Measurements from ENCODE around the gene CYP2E1.
"Not testable (repeated sequence)": the region's sequence is repeated elsewhere in the genome, so short reads cannot be mapped to it uniquely, and the experiment has no call there.

The CYP2E1 gene

DNA sequence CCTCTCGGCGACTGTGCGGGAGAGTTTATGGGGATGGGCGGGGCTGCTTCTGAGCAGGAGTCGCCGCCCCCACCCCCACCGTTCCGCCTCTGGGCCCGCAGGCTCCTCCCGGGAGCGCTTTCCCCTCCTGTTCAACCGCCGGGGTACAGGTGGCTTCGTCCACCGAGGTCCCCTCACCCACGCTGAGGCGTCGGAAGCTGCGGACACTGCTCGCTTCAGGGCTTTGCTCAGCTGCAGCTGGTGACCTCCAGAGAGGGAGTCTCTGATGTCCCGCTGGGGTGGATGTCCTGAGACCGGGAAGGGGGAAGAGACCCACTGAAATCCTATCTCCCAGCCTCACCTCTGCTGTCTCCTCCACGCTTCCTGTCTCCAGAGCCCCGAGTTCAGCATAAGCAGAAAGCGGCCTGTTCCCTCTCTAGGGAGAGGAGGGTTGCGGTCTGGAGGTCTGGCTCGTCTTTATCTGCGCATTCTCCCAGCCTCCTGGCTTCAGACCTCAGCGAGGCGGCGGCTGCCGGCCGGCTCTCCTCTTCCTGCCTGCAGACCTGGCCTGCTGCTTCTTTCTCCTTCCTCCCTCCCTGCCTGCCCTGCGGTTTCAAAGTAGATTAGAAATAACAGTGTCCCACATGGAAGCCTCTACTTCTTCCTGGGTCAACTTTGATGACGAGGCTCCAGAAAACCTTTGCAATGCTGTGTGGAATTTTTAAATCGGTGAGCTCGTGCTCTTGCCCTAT is 1.8 kb downstream of the CYP2E1 start:
- DNase-seq, result no peak

GRCh38 chr10:133529576-133529946 is 2.4 kb downstream of the CYP2E1 start:
- no peak for DNase-seq

GRCh38 chr10:133530506-133530905 is 3.3 kb downstream of the CYP2E1 start:
- DNase-seq, result no peak

DNA sequence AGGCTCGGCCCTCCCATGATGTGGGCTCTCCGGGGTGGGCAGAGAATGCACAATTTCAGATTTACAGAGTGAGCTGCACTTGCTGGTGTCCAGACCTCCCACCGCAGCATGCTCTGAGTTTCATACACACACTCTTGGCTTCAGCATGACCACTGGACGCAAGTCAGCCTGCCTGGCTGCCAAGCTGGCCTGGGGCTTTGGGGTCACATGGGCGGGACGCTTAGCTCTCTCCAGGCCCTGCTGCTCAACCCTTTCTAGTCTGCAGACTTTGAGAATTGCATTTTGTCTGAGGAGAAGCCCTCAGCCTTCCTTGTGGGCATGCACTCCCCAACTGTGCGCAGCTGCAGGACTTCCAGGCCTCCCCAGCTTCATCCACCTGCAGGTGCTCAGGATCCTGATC is 5.7 kb downstream of the CYP2E1 start:
- DNase-seq, result no peak

DNA sequence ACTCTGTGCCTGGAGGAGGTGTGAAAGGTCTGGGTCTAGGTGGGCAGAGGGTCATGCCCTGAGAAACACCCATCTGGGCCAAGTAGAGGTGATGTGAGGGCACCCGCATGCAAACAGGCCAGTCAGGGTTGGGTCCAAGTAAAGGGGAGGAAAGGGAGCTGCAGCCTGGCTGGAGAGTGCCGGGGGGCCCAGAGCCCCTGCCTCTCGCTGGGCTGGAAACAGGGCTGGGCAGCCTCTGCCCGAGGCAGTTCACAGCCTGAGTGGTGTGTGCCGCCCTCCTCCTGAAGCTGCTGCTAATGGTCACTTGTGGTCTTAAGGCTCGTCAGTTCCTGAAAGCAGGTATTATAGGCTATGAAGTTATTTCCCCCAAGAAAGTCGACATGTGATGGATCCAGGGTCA is 7.3 kb downstream of the CYP2E1 start:
- DNase-seq, result no peak

GRCh38 chr10:133536198-133536597 is 9.0 kb downstream of the CYP2E1 start:
- DNase-seq, result no peak

- no peak for DNase-seq
Observed at GRCh38 chr10:133537546-133538545, 10.7 kb downstream of the CYP2E1 start.

GRCh38 chr10:133541441-133541975 is 14.3 kb downstream of the CYP2E1 start:
- DNase-seq, result not testable (repeated sequence)

DNA sequence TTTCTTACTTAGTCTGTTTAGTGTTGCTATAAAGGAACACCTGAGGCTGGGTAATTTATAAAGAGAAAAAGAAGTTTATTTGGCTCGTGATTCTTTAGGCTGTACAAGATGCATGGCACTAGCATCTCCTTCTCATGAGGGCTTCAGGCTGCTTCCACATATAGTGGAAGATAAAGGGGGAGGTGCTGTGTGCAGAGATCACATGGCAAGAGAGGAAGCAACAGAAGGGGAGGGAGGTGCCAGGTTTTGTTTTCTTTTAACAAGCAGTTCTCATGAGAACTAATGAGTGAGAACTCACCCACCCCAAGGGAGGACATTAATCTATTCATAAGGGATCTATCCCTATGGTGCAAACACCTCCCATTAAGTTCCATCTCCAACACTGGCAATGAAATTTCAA is 17.3 kb downstream of the CYP2E1 start:
- DNase-seq, result no peak

DNA sequence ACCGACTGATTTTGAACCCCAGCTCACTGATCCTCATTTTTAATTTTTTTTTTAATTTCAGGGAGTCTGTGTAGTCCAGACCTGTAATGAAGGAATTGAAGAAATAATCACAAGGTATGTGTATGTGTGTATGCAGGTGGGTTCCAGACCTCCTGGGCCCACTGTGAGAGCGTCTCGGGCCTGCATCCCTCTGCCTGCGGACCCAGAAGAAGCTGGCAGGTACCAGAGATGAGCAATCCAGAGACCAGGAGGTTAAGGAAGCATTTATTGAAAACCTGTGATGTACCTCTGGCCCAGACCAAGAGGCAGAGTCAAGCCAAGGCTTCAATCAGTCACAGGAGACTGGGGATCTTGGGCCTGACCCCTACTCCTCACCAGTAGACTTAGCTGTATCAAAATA is 27.4 kb downstream of the CYP2E1 start:
- DNase-seq, result no peak

DNA sequence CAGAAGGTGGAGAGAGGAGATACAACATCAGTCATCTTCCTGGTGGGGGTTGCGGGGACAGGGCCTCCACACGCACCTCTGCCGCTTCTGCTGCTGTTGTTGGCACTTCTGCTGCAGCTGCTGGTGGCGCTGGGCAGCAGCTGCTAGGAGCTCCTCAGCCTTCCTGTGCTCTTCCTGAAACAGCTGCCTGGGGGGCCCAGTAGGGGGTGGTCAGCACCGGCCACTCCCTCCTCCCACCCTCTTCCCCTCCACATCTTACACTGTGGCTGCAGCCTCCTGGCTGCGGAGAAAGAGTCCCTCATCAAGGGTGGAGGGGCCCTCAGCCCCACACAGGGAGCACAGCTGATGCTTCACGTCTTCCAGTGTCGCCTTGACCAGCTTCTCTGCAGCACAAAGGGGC is 28.4 kb downstream of the CYP2E1 start:
- no peak for DNase-seq

DNA sequence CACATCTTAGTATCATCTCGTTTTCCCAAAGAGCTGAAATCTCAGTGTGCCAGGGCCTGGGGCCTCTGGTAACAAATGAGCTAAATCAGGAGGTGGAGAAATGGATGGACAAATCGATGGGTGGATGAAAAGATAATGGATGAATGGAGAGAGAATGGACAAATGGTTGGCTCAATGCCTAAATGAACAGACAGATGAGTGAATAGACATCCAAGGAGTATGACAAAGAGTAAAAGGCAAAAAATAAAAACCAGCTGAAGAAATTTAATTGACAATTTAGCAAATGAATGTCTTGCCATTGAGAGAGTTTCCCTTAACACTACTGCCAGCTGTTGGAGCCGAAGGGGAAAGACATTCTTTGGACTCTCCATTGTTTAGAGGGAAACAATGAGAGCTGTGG is 30.2 kb downstream of the CYP2E1 start:
- DNase-seq, result no peak

DNA sequence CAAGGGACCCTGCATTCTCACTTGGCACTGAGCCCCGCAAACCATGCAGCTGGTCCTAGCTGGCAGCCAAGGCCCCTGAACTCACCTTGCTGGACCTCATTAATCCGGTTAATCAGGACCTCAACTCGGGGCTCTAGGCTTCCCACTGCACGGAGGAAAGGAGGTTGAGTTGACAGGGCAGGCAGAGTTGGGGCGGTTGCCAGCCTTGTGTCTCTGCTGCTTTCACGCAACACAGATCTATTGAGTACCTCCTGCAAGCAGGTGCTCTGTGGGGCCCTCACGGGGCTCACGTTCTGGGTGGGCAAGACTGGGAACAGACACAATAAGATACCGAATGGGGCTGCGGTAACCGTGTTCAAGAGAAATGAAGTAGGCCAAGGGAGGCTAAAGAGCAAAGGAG is 32.1 kb downstream of the CYP2E1 start:
- no peak for DNase-seq

DNA sequence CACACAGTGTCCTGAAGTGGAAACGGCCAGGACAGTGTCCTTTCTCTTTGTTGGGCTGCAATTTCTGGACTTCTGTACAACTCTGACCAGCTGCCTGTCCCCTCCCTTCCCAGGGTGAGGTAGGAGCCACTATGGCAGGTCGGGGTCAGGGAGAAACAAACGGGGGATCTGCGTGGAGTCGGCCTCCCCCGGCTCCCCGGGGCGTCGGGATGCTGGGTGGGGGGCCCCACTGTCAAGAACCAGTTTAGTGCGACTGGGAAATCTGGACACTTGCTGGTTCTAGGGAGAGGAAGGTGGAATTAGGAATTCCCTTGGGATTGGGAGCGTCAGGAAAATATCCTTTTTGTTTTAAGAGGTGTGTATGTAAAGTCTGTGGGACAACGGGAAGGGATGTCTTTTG is 37.7 kb downstream of the CYP2E1 start:
- no peak for DNase-seq

- no peak for DNase-seq
Observed at GRCh38 chr10:133565441-133566294, 38.5 kb downstream of the CYP2E1 start, which contains the start of gene SYCE1. SYCE1 (minus strand) TSS chr10:133565583; CDS start chr10:133565529, 54 bp downstream.

- no peak for DNase-seq
Observed at GRCh38 chr10:133567119-133567518, 40.0 kb downstream of the CYP2E1 start.

- DNase-seq, result no peak
Observed at GRCh38 chr10:133567609-133568286, 40.6 kb downstream of the CYP2E1 start.

DNA sequence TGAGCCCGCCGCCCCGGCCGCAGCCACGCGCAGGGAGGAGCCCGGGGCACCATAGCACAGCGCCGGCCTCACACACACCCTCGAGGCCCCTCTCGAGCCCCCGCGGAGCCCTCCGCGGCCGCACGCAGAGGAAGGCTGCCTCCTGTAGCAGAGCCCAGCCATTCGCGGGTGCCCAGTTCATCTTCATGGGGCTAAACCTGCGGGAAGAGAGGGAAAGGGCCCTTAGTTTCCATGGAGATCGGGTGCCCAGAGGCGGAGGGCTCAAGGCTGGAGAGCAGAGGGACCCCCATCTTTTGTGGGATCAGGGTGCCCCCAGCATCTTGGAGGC is 41.1 kb downstream of the CYP2E1 start:
- DNase-seq, result no peak

DNA sequence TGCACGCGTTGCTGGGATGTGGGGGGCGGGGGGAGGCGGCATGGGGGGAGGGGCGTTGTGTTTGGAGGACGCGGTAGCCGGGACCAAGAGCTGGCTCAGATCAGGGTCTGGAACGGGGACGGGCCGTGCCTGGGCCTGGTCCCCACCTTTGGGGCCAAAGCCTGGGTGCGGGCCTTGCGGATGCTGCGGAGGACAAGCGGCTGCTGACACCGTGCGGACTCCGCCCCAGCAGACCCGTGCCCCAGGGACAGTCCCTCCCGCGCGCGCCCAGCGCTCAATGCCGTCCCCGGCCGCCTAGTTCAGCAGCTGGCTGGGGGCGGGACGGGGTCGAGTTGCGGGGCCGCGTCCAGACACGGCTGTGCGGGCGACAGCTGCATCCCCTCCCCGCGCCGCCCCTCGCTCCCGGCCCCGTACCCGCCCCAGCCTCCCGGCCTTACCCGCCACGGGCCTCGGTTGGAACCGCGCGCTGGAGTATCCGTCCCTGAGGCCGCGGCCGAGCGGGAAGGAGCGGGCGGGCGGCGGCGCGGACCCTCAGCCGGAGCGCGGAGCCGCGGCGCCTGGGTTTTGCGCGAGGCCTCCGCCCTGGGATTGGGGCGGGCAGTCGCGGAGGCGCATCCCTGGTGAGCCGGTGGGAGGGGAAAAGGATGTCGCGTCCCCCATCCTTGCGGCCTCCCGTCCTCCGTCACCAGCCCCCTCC is 41.8 kb downstream of the CYP2E1 start:
- DNase-seq, result not testable (repeated sequence)

DNA sequence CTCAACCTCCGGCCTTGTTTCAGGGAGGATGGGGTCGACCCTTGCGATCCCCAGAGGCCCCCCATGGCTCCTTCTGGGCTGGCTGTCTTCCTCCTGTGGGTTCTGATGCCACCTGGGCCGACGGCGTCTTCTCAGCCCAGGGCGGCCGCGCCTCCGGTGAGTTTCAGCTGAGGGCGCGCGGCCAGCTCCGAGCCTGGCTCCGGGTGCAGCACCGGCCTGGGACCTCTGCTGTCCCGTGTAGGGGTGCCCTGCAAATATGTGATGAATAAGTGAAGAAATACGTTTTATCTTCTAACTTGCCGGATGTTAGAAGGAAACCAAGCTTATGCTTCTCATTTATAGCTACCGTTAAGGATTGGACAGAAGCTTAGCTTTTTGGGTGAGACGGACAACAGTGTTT is 42.6 kb downstream of the CYP2E1 start:
- not testable (repeated sequence) for DNase-seq

DNA sequence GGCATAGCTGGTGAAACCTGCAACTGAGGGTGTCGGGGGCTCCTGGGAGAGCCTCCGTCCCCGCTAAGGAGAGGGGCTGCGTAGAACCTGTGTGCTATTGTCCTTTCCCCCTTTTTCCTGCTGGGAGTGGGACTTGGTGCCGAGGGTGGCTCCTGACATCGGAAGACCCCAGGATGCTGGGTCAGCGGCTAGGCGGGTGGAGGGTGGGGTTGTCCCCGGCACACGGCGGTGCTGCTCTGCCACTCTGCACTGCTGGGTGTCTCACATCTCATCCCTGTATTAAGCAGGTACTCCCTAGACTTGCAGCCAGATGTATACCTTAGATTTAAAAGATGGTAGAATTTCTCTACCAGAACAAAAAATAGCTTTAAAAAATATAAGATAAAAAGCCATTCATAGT is 44.9 kb downstream of the CYP2E1 start:
- DNase-seq, result not testable (repeated sequence)

- DNase-seq, result not testable (repeated sequence)
Observed at GRCh38 chr10:133573460-133573859, 46.3 kb downstream of the CYP2E1 start.
